ENCODE data around the gene PHF12.

DNA sequence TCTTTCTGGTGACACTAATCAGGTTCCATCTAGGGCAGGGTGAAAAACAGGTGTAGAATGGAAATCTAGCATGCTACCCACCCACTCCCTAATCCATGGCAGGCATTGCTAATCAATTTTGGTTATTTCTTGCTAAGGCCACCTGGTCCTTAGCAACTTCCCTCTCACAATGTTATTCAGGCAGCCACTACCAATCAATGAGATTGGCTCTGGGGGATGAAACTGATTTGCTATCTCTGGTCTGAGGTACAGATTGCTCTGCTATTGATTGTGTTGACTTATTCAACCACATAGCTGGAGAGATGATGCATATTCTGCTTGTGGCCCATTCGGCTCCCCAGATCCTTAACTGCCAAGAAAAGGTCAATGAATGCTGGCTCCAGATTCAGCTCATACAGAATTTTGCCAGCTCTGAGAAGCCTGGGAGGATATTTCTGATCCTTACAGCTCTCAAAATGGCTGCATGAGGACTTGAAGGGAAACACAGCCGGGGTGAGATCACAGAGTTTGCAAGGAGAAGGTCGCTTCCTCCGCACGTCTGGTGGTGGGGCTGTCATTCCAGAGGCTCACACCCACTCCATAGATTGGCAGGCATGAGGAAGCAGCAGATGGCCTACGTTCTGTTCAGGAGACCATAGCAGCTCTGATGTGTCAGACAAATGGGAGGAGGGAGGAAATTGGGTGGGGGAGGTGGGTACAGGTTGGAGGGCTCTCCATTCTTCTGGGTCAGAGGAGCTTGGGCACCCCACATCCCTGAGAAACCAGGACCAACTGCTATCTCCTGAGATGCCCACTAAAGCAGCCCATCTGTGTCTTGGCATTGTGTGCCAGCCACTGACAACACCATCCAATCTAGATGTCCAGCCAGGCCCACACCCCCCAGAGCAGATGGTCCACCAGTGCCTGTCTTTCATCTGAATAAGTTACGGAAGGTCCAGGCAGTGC lies 32.2 kb upstream of the PHF12 start:
- no peak for TF ChIP-seq RAD21 (IDR thresholded peaks at IDR 0.05 in 1 of 2, conservative IDR thresholded peaks at IDR 0.05 in 1 of 2; ENCODE audit: low read depth in 2 of 2, low read length in 2 of 2)
- TF ChIP-seq, protein P1, sequence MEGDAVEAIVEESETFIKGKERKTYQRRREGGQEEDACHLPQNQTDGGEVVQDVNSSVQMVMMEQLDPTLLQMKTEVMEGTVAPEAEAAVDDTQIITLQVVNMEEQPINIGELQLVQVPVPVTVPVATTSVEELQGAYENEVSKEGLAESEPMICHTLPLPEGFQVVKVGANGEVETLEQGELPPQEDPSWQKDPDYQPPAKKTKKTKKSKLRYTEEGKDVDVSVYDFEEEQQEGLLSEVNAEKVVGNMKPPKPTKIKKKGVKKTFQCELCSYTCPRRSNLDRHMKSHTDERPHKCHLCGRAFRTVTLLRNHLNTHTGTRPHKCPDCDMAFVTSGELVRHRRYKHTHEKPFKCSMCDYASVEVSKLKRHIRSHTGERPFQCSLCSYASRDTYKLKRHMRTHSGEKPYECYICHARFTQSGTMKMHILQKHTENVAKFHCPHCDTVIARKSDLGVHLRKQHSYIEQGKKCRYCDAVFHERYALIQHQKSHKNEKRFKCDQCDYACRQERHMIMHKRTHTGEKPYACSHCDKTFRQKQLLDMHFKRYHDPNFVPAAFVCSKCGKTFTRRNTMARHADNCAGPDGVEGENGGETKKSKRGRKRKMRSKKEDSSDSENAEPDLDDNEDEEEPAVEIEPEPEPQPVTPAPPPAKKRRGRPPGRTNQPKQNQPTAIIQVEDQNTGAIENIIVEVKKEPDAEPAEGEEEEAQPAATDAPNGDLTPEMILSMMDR (IDR thresholded peaks at IDR 0.05; ENCODE audit: control extremely low read depth in 1 of 3, insufficient read depth in 1 of 3, low read depth in 1 of 3, low read length in 3 of 3): no peak
- TF ChIP-seq POLR2AphosphoS5 (IDR thresholded peaks at IDR 0.05; ENCODE audit: low read depth, low read length): no peak
- TF ChIP-seq EZH2 (IDR thresholded peaks at IDR 0.05; ENCODE audit: low read depth, low read length, severe bottlenecking): no peak
- TF ChIP-seq NRF1 (IDR thresholded peaks at IDR 0.05; ENCODE audit: low read depth, low read length): no peak
- no peak for TF ChIP-seq POU5F1 (IDR thresholded peaks at IDR 0.05; ENCODE audit: low read depth, low read length)
- no peak for TF ChIP-seq ZNF274 (IDR thresholded peaks at IDR 0.05; ENCODE audit: borderline replicate concordance, extremely low read depth, low read length)
- TF ChIP-seq TAF1 (IDR thresholded peaks at IDR 0.05; ENCODE audit: low read depth, low read length): no peak
- no peak for TF ChIP-seq EP300 (IDR thresholded peaks at IDR 0.05; ENCODE audit: borderline replicate concordance in 1 of 2, low read depth in 2 of 2, low read length in 2 of 2)
- no peak for TF ChIP-seq JUN (IDR thresholded peaks at IDR 0.05; ENCODE audit: low read depth, low read length)
- no peak for TF ChIP-seq CHD2 (IDR thresholded peaks at IDR 0.05; ENCODE audit: low read length)
- TF ChIP-seq BACH1 (IDR thresholded peaks at IDR 0.05; ENCODE audit: low read length): no peak
- TF ChIP-seq MAFK (IDR thresholded peaks at IDR 0.05; ENCODE audit: low read depth, low read length): no peak
